Lung (tissue), 12 donors: ENCODE data around the gene TMEM30A. TPM values are rescaled to one million over a fixed set of nuclear protein-coding genes. Genes with fewer than 3 reads are reported as not detected.

Experiments
- ATAC-seq: fragments of 200-7000 bp; cut with Tn5 transposase; one replicate; pipeline ENCODE4 v1.9.1; 2020; ENCODE audit warnings: moderate number of reproducible peaks; ENCODE audit not compliant: insufficient read depth, low FRiP score
- DNase-seq, 3 donors: peaks; one replicate each; pipeline ENCODE4 v3.0.0-alpha.2; 2013 to 2017
- H3K27ac ChIP-seq, 2 donors: one replicate each; pipeline ENCODE4 v1.5.1; 2013; ENCODE audit warnings: mild to moderate bottlenecking in 2 of 2, moderate library complexity in 2 of 2, control low read depth in 1 of 2, inconsistent platforms in 1 of 2, low read depth in 1 of 2, low read length in 1 of 2
- H3K27me3 ChIP-seq, 3 donors: one replicate each; pipeline ENCODE4 v1.5.1; 2013; ENCODE audit warnings: low read length in 2 of 3; ENCODE audit not compliant: control insufficient read depth in 3 of 3, insufficient read depth in 3 of 3
- H3K36me3 ChIP-seq, 4 donors: one replicate each; pipeline ENCODE4 v1.5.1; 2013; ENCODE audit warnings: low read length in 4 of 4, mild to moderate bottlenecking in 1 of 4, moderate library complexity in 1 of 4; ENCODE audit not compliant: control insufficient read depth in 4 of 4, insufficient read depth in 4 of 4
- H3K4me1 ChIP-seq, 5 donors: one replicate each; pipeline ENCODE4 v1.5.1; 2013; ENCODE audit warnings: low read length in 5 of 5, mild to moderate bottlenecking in 2 of 5, moderate library complexity in 1 of 5; ENCODE audit not compliant: control insufficient read depth in 5 of 5, insufficient read depth in 5 of 5
- H3K4me3 ChIP-seq: one replicate; pipeline ENCODE4 v1.5.1; 2013; ENCODE audit warnings: mild to moderate bottlenecking, control low read depth, moderate library complexity
- H3K9ac ChIP-seq, 2 donors: one replicate each; pipeline ENCODE4 v1.5.1; 2013; ENCODE audit warnings: low read length in 2 of 2, control low read depth in 1 of 2; ENCODE audit not compliant: insufficient read depth in 1 of 2
- H3K9me3 ChIP-seq, 4 donors: one replicate each; pipeline ENCODE4 v1.5.1; 2013; ENCODE audit warnings: low read length in 3 of 4, mild to moderate bottlenecking in 1 of 4, moderate library complexity in 1 of 4; ENCODE audit not compliant: control insufficient read depth in 4 of 4, insufficient read depth in 3 of 4
- CTCF ChIP-seq: IDR thresholded peaks from 2 replicates; pipeline ENCODE4 v1.5.1; 2012; ENCODE audit warnings: mild to moderate bottlenecking; ENCODE audit errors: control extremely low read depth, extremely low read depth
- WGBS, 2 donors: extraction: QIAGEN DNeasy Blood & Tissue Kit; methylation state at CpG; one replicate each; pipeline ENCODE4 v1.1.7; 2013; 5-methylcytosine and 5-hydroxymethylcytosine counted together
- polyA plus RNA-seq, 2 donors: library from polyadenylated mRNA; stranded (reverse); fragments of 200-250 nt; gene quantifications; one replicate each; pipeline ENCODE4 v1.2.1, GENCODE V29; 2013
- total RNA-seq, 2 donors: library from RNA; depleted of rRNA in 1 of 2; stranded (reverse); fragments of >200 nt in 1 of 2; gene quantifications; one replicate each; pipeline ENCODE4 v1.2.1, GENCODE V29; 2014 to 2021
- donor health status: control.
- donor health status: control.
- donor health status: Bipolar disorder and iron deficiency.
- donor health status: healthy.
- donor health status: DM: yes; HTN: yes; CAD: no.

Gene TMEM30A
- total and polyA plus RNA-seq, 4 donors: 46.4 to 164 (median 99.4) TPM

- Histone ChIP-seq H3K4me1 (peaks cover 0 to 18% (median 5%) of the 10 kb centered on the region in 5 donors), H3K27ac (no peak overlapping the region), H3K4me3 (no peak overlapping the region), H3K9ac (no peak overlapping the region), H3K36me3 (peaks cover 2 to 5% (median 5%) of the 10 kb centered on the region in 4 donors), H3K9me3 (no peaks in the 10 kb centered on the region), H3K27me3 (no peaks in the 10 kb centered on the region)
- no peak for TF ChIP-seq CTCF
- no peak for DNase-seq
- ATAC-seq: no peak
- WGBS, 2 donors: 96 to 97% methylated on average over 2 of the region's 2 CpGs
These were observed 2.4 kb upstream of the TMEM30A start for GRCh38 chr6:75286955-75287354.

GRCh38 chr6:75285283-75285639 is 669 bp upstream of the TMEM30A start:
- no peak for TF ChIP-seq CTCF
- H3K27me3 ChIP-seq: no peaks in the 10 kb centered on the region
- peaks cover 0 to 4% (median 2%) of the 10 kb centered on the region in 4 donors for H3K36me3 ChIP-seq
- peak overlapping the region; percentile 90 to 91 for H3K9ac ChIP-seq
- ATAC-seq (no peak), DNase-seq (no peak)
- H3K4me1 ChIP-seq: peaks cover 0 to 27% (median 6%) of the 10 kb centered on the region in 5 donors
- 1 to 2% methylated on average over 6 of the region's 6 CpGs for WGBS, 2 donors
- H3K4me3 ChIP-seq: peak overlapping the region; percentile 90
- H3K9me3 ChIP-seq: no peaks in the 10 kb centered on the region
- peak overlapping the region; percentile 78 to 93 for H3K27ac ChIP-seq

GRCh38 chr6:75283907-75284631 is 523 bp downstream of the TMEM30A start:
- TF ChIP-seq CTCF: no peak
- Histone ChIP-seq H3K9me3 (no peaks in the 10 kb centered on the region), H3K36me3 (peaks cover 0 to 4% (median 1%) of the 10 kb centered on the region in 4 donors), H3K27me3 (no peaks in the 10 kb centered on the region), H3K4me1 (peaks cover 0 to 39% (median 8%) of the 10 kb centered on the region in 5 donors), H3K4me3 (peak overlapping the region; percentile 90), H3K9ac (peak overlapping the region; percentile 79 to 93), H3K27ac (peak overlapping the region; percentile 85 to 93)
- WGBS, 2 donors: 0 to 1% methylated on average over 36 of the region's 36 CpGs
- DNase-seq (peak; percentile 65 to 83 (median 82)), ATAC-seq (peak; percentile 5)
